Suprapubic skin (tissue), 4 donors: ENCODE measurements around the gene FLT1.

Experiments
- EP300 ChIP-seq: sonication (generic); formaldehyde crosslinking; IDR thresholded peaks from one replicate; pipeline ENCODE4 v1.6.1; 2017; ENCODE audit warnings: antibody characterized with exemption
- POLR2A ChIP-seq, 2 donors: fragments of 450-650 bp; IDR thresholded peaks; one replicate each; pipeline ENCODE4 v1.6.1; 2017; ENCODE audit warnings: antibody characterized with exemption in 2 of 2, mild to moderate bottlenecking in 2 of 2, moderate library complexity in 2 of 2
- POLR2AphosphoS5 ChIP-seq, 3 donors: sonication (generic); formaldehyde crosslinking; IDR thresholded peaks; one replicate each; pipeline ENCODE4 v1.6.1; 2017; ENCODE audit warnings: antibody characterized with exemption in 3 of 3
- TF ChIP-seq, protein P1 (sequence below), 2 donors: fragments of 200-600 bp in 1 of 2; fragments of 450-650 bp in 1 of 2; sonication (generic) in 1 of 2; IDR thresholded peaks; one replicate each; pipeline ENCODE4 v1.5.1; 2016 to 2019; ENCODE audit warnings: antibody characterized with exemption in 2 of 2, mild to moderate bottlenecking in 1 of 2, moderate library complexity in 1 of 2

DNA sequence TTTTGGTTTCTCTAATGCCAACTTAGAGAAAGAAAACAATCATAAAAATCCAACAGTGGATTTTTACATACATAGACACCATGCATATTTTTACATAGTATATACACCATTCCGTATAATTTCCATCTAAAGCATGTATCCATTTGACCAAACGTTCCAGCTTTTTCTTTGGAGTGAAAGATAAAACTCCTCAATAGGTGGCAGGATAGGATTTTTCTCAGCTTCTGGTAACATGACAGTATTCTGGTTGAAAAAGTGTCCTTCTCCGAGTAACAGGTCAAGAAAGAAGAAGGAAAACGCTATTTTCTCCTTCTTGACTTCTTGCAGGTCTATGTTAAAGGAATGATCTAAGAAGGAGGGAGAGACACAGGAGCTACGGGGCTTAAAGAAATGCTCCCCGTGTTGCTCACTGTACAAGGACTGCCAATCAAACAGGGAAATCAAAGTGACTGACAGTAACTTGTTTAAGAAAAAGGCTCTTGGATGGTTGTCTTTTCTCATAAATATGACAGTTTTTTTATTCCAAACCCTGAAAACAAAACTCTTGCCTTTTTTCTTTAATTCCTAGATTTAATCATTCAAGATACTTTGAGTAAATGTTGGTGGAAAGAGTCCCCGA is 11.5 kb downstream of the FLT1 start:
- TF ChIP-seq, protein P1, sequence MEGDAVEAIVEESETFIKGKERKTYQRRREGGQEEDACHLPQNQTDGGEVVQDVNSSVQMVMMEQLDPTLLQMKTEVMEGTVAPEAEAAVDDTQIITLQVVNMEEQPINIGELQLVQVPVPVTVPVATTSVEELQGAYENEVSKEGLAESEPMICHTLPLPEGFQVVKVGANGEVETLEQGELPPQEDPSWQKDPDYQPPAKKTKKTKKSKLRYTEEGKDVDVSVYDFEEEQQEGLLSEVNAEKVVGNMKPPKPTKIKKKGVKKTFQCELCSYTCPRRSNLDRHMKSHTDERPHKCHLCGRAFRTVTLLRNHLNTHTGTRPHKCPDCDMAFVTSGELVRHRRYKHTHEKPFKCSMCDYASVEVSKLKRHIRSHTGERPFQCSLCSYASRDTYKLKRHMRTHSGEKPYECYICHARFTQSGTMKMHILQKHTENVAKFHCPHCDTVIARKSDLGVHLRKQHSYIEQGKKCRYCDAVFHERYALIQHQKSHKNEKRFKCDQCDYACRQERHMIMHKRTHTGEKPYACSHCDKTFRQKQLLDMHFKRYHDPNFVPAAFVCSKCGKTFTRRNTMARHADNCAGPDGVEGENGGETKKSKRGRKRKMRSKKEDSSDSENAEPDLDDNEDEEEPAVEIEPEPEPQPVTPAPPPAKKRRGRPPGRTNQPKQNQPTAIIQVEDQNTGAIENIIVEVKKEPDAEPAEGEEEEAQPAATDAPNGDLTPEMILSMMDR (IDR thresholded peaks at IDR 0.05) = no peak
- no peak for TF ChIP-seq EP300
- no peak for TF ChIP-seq POLR2AphosphoS5 (IDR thresholded peaks at IDR 0.05)
- TF ChIP-seq POLR2A (IDR thresholded peaks at IDR 0.05) = no peak
